Calu3 (cell line): ENCODE results near the gene IMMP2L. TPM values are rescaled to one million over a fixed set of nuclear protein-coding genes. Genes with fewer than 3 reads are reported as not detected.

Experiments used
- BruUV-seq: library from RNA; stranded (reverse); fragments of 400-500 nt; replicated peaks from 2 replicates; lab custom pipeline; 2021; lab: Mats Ljungman, UMichigan
- CTCF ChIA-PET: fragments of 300-600 bp; sonication (Branson Sonifier 250); formaldehyde crosslinking; loops from one replicate; lab custom pipeline; 2022; ENCODE audit warnings: antibody characterized with exemption; lab: Charles Lee
- DNase-seq: peaks from one replicate; pipeline ENCODE4 v3.0.0; 2022
- H3K27ac Mint-ChIP-seq: one replicate; pipeline ENCODE4 v1.8.0; 2022; ENCODE audit warnings: mixed read lengths; ENCODE audit not compliant: unreplicated experiment
- H3K27me3 Mint-ChIP-seq: one replicate; pipeline ENCODE4 v1.8.0; 2022; ENCODE audit warnings: mixed read lengths; ENCODE audit not compliant: unreplicated experiment
- H3K36me3 Mint-ChIP-seq: one replicate; pipeline ENCODE4 v1.8.0; 2022; ENCODE audit warnings: mild to moderate bottlenecking, moderate library complexity, mixed read lengths; ENCODE audit not compliant: insufficient read depth, unreplicated experiment
- H3K4me1 Mint-ChIP-seq: one replicate; pipeline ENCODE4 v1.8.0; 2022; ENCODE audit warnings: mild to moderate bottlenecking, low read depth, mixed read lengths; ENCODE audit not compliant: unreplicated experiment
- H3K4me3 Mint-ChIP-seq: one replicate; pipeline ENCODE4 v1.8.0; 2022; ENCODE audit warnings: mild to moderate bottlenecking, low read depth, moderate library complexity, mixed read lengths; ENCODE audit not compliant: unreplicated experiment
- H3K9me3 Mint-ChIP-seq: one replicate; pipeline ENCODE4 v1.8.0; 2022; ENCODE audit warnings: low read depth, mixed read lengths; ENCODE audit not compliant: unreplicated experiment
- intact Hi-C: fragments of 100-400 bp; cut with micrococcal nuclease; formaldehyde crosslinking; loops from one replicate; pipeline ENCODE4 v1.10.0; 2022; ENCODE audit not compliant: unreplicated experiment
- total RNA-seq: library from RNA; stranded (reverse); gene quantifications from 2 replicates; pipeline ENCODE4 v1.2.3, GENCODE V29; 2022
- TF ChIP-seq, protein P1 (sequence below): fragments of 200-600 bp; IDR thresholded peaks from one replicate; pipeline ENCODE4 v1.8.0; 2022; ENCODE audit warnings: antibody characterized with exemption; ENCODE audit not compliant: unreplicated experiment

IMMP2L gene
- total RNA-seq, 1 experiment from 2014 or later = 28.6 TPM

DNA sequence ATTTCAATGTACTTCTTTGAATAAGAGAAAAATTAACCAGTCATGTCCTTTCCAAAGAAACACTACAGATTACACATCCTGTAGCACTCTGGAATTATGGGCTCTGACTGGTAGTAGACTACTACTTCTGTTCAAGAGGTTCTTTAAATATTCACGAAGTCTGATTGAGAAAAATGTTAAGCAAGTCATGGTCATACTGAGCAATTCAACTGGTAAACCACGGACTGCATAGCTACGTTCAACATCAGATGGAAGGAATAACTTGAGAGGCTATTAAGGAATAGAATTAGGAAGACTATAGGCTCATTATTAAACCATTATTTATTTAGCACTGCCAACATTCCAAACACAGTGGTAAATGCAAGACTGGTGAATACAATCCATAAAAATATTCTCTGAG is 160.8 kb downstream of the IMMP2L start:
- H3K4me3 Mint-ChIP-seq = no peak overlapping the region
- BruUV-seq = no TSS peak
- CTCF ChIA-PET = no interaction called here
- peaks cover 2% of the 10 kb centered on the region for H3K9me3 Mint-ChIP-seq
- no peak overlapping the region for H3K27ac Mint-ChIP-seq
- TF ChIP-seq, protein P1, sequence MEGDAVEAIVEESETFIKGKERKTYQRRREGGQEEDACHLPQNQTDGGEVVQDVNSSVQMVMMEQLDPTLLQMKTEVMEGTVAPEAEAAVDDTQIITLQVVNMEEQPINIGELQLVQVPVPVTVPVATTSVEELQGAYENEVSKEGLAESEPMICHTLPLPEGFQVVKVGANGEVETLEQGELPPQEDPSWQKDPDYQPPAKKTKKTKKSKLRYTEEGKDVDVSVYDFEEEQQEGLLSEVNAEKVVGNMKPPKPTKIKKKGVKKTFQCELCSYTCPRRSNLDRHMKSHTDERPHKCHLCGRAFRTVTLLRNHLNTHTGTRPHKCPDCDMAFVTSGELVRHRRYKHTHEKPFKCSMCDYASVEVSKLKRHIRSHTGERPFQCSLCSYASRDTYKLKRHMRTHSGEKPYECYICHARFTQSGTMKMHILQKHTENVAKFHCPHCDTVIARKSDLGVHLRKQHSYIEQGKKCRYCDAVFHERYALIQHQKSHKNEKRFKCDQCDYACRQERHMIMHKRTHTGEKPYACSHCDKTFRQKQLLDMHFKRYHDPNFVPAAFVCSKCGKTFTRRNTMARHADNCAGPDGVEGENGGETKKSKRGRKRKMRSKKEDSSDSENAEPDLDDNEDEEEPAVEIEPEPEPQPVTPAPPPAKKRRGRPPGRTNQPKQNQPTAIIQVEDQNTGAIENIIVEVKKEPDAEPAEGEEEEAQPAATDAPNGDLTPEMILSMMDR = no peak
- no peaks in the 10 kb centered on the region for H3K4me1 Mint-ChIP-seq
- intact Hi-C loops = no loop called here
- H3K27me3 Mint-ChIP-seq = no peaks in the 10 kb centered on the region
- H3K36me3 Mint-ChIP-seq = no peaks in the 10 kb centered on the region
- no peak for DNase-seq

DNA sequence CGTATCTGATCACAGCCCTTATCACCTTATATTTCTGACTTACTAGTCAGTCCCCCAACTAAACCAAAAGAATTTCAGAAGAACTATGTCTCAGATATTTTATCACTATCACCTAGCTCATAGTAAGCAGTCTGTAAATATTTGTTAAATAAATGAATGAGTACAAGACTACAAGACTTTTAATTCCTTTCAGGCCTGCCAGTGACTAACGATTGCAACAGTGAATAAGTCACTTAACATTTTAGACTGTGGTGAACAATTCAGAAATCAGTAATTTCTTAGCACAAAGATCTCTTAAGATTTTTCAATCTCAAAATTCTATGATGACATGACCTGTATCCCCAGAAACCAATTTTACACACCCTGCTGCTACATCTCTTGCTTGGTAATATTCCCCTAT is 162.2 kb downstream of the IMMP2L start:
- TF ChIP-seq, protein P1 = no peak
- H3K9me3 Mint-ChIP-seq = no peaks in the 10 kb centered on the region
- intact Hi-C loops = no loop called here
- H3K4me1 Mint-ChIP-seq = no peaks in the 10 kb centered on the region
- no peak overlapping the region for H3K27ac Mint-ChIP-seq
- H3K36me3 Mint-ChIP-seq = no peaks in the 10 kb centered on the region
- no peak overlapping the region for H3K4me3 Mint-ChIP-seq
- no peak for DNase-seq
- CTCF ChIA-PET = no interaction called here
- no TSS peak for BruUV-seq
- no peaks in the 10 kb centered on the region for H3K27me3 Mint-ChIP-seq

DNA sequence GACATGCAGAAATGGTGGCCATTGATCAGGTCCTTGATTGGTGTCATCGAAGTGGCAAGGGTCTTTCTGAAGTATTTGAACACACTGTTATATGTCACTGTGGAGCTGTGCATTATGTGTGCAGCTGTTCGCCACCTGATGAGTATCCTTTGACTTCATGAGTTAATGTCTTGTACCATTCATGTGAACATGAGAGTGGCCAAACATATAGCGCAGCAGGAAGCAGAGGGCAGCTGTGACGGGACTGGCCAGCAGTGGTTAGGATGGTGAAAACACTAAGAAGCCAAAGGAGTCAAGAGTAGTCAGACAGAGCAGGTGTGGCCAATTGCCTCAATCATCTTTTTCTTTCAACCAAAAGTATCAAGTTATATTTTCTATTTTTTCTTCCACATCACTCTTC is 167.4 kb downstream of the IMMP2L start:
- no peak overlapping the region for H3K4me3 Mint-ChIP-seq
- no peak for DNase-seq
- no peaks in the 10 kb centered on the region for H3K36me3 Mint-ChIP-seq
- CTCF ChIA-PET = no interaction called here
- peaks cover 12% of the 10 kb centered on the region for H3K4me1 Mint-ChIP-seq
- intact Hi-C loops = no loop called here
- BruUV-seq = no TSS peak
- H3K27ac Mint-ChIP-seq = no peak overlapping the region
- H3K27me3 Mint-ChIP-seq = no peaks in the 10 kb centered on the region
- H3K9me3 Mint-ChIP-seq = no peaks in the 10 kb centered on the region
- TF ChIP-seq, protein P1 = no peak

DNA sequence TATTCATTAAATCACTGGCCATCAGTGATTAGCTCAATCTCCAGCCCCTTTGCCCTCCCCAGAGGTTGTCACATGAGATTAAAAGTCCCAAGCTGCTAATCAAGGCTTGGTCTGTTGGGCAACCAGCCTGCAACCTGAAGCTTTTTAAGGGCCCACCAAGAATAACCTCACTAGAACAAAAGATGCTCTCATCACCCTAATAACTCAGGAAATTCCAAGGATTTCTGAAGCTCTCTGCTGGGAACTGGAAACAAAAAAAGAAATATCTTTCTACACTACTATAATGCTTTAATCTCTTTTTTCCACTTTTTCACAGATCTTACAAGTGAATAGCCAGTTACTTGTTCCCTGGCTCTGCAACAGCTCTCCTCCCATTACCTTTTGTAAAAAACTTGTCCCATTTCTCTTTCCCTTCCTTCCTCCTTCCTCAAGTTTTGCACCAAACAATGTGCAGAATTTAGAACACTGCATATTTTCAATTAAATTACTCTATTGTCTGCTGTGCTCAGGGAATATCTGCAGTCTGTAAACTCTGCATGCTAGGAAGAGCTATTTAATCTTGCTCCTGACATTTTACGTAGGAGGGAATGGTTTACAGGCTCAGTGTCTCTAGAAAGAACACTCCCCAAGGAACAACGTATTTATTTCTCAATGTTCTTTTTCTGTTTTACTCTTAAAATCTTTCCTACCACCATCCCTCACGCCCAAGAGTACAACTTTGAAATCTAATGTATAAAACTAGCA is 169.1 kb downstream of the IMMP2L start:
- Mint-ChIP-seq H3K27ac (peak overlapping the region; percentile 5), H3K4me1 (peaks cover 12% of the 10 kb centered on the region), H3K9me3 (peaks cover 6% of the 10 kb centered on the region), H3K27me3 (no peaks in the 10 kb centered on the region), H3K36me3 (no peaks in the 10 kb centered on the region), H3K4me3 (no peak overlapping the region)
- CTCF ChIA-PET = no interaction called here
- DNase-seq = no peak
- TF ChIP-seq, protein P1 = no peak
- intact Hi-C loops = no loop called here
- no TSS peak for BruUV-seq
